Astrocyte of the spinal cord (primary cell): ENCODE results near the gene FAM124A.

ENCODE experiments used
- DNase-seq: peaks from one replicate; pipeline ENCODE4 v3.0.0; 2011; ENCODE audit warnings: low read depth, low spot score
- H3K4me3 ChIP-seq: 2 replicates; pipeline ENCODE4 v1.5.1; 2011; ENCODE audit warnings: low read depth, mild to moderate bottlenecking, low read length, moderate library complexity
- in situ Hi-C: cut with HindIII; loops from 2 replicates; pipeline ENCODE4 v1.10.0; 2017; ENCODE audit warnings: low sequenced_read_pairs
- TF ChIP-seq, protein P1 (sequence below): IDR thresholded peaks from 2 replicates; pipeline ENCODE4 v1.5.1; 2012; ENCODE audit warnings: low read depth, mild to moderate bottlenecking, low read length, inconsistent platforms

Gene FAM124A

DNA sequence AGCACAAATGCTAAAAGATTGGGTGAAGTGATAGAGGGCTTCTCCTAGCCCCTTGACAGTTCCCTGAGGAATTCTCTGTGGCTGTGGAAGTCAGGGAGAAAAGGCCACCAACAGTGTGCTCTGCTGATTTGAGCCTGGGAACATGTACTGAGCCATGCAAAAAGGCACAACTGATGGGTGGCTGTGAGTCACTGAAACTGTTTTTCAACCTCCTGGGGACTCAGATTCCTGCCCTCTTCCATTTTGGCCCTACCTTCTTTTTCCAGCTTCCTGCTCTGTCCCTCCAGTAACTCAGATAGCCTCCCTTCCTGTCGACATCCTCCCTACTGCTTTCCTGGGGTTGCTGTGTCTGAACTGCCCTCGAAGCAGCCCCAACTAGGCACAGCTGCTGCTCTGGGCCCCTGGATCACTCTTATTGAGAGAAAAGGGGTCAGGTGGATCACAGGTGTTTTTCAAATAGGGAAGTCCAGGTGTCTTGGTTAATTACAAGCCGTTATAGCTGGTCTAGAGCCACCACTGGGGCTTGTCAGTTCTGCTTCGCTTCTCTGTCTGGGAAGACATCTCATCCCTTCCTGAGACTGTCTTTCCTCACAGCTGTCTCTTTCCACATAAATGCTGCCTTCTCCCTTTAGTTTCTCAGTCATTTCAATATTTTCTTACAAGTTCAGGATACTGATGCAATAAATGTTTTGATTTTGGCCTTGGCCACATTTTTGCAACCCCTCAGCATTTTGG is 13.7 kb downstream of the FAM124A start:
- in situ Hi-C loops, result no loop called here
- TF ChIP-seq, protein P1, sequence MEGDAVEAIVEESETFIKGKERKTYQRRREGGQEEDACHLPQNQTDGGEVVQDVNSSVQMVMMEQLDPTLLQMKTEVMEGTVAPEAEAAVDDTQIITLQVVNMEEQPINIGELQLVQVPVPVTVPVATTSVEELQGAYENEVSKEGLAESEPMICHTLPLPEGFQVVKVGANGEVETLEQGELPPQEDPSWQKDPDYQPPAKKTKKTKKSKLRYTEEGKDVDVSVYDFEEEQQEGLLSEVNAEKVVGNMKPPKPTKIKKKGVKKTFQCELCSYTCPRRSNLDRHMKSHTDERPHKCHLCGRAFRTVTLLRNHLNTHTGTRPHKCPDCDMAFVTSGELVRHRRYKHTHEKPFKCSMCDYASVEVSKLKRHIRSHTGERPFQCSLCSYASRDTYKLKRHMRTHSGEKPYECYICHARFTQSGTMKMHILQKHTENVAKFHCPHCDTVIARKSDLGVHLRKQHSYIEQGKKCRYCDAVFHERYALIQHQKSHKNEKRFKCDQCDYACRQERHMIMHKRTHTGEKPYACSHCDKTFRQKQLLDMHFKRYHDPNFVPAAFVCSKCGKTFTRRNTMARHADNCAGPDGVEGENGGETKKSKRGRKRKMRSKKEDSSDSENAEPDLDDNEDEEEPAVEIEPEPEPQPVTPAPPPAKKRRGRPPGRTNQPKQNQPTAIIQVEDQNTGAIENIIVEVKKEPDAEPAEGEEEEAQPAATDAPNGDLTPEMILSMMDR, result no peak
- H3K4me3 ChIP-seq, result no peak overlapping the region
- no peak for DNase-seq

DNA sequence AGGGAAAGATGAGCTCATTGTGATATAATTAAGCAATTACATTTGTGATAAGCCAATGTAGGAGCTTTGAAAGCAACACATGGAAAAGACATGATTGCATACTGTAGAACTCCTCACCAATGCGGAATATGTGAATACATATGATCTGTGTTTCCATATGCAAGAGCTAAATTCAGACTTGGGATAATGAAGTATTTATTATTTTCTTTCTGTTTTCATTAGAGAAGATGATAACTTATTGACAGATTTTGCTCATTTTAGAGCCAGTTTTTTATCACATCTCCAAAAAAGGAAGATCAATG is 14.2 kb downstream of the FAM124A start:
- TF ChIP-seq, protein P1, result no peak

DNA sequence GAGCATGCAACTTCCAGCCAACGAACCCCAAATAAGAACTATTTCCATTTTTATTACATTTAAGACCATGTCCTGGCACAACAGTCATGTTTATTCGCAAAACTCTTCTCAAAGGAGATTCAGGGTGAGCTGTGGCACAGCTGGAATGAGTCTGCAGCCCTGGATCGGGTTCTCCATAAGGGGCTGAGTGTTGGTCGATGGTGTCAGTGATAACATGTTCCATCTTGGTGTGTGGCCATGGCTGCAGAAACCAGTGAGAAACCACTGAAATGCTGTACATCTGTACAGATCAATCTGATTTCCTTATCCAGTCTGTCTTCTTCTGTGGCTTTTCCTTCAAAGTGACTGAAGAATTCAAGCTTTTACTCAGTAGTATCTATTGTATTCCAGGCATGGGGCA is 15.2 kb downstream of the FAM124A start:
- in situ Hi-C loops, result no loop called here
- DNase-seq, result no peak
- TF ChIP-seq, protein P1, result no peak
- H3K4me3 ChIP-seq, result no peak overlapping the region

More for the DNA sequence above, 14.2 kb downstream of the FAM124A start:
- no peak for DNase-seq
- in situ Hi-C loops, result no loop called here
- H3K4me3 ChIP-seq, result no peak overlapping the region

DNA sequence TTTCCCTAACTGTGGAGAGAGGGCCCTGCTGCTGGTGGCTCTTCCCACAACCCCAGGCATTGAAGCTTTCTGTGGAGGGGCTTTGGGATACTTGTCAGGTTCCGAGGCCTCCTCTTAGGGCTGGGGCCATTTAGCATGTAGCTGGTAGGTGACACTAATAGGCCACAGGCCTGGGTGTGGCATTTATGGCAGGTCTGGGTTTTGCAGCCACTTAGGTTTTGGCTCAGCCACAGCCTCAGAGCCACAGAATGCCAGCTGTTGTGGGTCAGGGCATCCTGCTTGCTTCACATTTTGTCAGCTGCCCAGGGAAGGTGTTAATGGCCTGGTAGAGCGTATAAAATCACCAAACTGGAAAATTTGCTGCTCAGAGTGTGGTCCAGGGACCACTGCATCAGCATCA is 15.7 kb downstream of the FAM124A start:
- in situ Hi-C loops, result no loop called here
- DNase-seq, result no peak
- no peak overlapping the region for H3K4me3 ChIP-seq
- TF ChIP-seq, protein P1, result no peak

DNA sequence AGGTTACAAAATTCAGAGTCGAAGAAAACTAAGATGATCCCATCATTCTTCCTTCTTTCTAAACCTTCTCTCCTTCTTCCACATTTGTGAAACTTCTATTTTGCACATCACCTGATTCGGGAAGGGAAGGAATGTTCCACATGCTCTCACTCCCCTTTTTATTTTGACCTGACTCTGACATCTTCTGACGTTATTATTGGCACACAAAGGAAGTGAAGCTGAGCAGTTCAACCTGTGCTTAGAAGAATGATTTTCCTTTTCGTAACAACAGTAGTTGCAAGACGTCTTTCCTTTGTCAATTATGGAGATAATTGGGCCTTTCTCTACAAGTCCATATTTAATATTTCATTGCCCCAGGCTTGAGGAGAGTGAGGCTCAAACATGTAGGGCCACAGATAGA is 18.0 kb downstream of the FAM124A start:
- in situ Hi-C loops, result no loop called here
- TF ChIP-seq, protein P1, result no peak

DNA sequence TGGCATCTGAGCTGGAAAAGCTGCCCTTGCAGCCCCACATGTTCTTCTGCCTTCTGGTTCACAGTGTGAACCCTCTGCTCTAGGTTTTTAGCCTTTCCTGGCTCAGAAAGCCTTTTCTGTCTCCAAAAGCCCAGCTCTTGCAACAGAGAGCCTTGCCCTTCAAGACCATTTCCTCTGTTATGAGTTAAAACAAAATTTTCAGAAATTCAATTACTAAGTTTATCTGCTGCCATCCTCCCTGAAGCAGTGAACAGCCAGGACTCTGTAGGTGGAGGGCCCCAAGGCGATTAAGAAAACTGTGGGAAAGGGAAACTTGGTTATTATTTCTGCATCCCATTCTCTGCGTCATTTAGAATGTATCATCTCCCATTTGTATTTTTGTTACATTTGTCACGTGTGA is 18.8 kb downstream of the FAM124A start:
- H3K4me3 ChIP-seq, result no peak overlapping the region
- DNase-seq, result no peak
- in situ Hi-C loops, result no loop called here
- TF ChIP-seq, protein P1, result no peak

More for the DNA sequence above, 18.0 kb downstream of the FAM124A start:
- H3K4me3 ChIP-seq, result no peak overlapping the region
- DNase-seq, result no peak

DNA sequence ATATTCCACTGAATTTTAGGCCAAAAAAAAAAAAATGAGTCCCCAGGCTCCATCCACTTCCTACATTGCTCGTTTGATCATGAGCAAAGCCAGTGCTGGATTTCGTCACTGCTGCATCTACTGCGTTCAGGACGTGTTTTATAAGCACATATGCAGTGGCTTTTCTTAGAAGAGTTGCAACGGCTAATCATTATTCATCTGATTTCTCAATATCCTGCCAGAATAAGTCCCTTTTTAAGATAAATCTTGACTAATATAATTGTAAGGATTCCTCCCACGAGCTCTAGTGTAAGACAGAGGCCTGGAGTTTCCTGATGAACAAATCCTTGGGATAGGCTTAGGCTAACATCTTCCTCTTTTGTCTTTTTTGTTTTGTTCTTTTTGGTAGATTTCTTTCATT is 19.5 kb downstream of the FAM124A start:
- DNase-seq, result no peak
- in situ Hi-C loops, result no loop called here
- TF ChIP-seq, protein P1, result no peak
- H3K4me3 ChIP-seq, result no peak overlapping the region
